LNCAP (cell line): ENCODE measurements around the gene PREX1.

Experiments used
- CTCF ChIP-seq: fragments of 450-650 bp; IDR thresholded peaks from 2 replicates; pipeline ENCODE4 v1.5.1; 2017; ENCODE audit warnings: mild to moderate bottlenecking

Gene PREX1

GRCh38 chr20:48742233-48742632 lies 85.6 kb downstream of the PREX1 start:
- no peak for TF ChIP-seq CTCF

GRCh38 chr20:48741669-48742068 lies 86.1 kb downstream of the PREX1 start:
- no peak for TF ChIP-seq CTCF

GRCh38 chr20:48740712-48741111 lies 87.1 kb downstream of the PREX1 start:
- no peak for TF ChIP-seq CTCF

GRCh38 chr20:48740292-48740649 lies 87.5 kb downstream of the PREX1 start:
- TF ChIP-seq CTCF, result no peak

GRCh38 chr20:48739395-48740291 lies 88.2 kb downstream of the PREX1 start:
- TF ChIP-seq CTCF, result no peak

- TF ChIP-seq CTCF, result no peak
Measured at GRCh38 chr20:48738399-48739304, 89.1 kb downstream of the PREX1 start.

- no peak for TF ChIP-seq CTCF
Measured at GRCh38 chr20:48738094-48738398, 89.8 kb downstream of the PREX1 start.
